ENCODE measurements around the gene STIM1. TPM values are rescaled to one million over a fixed set of nuclear protein-coding genes. Genes with fewer than 3 reads are reported as not detected.

The STIM1 gene
- total and polyA plus RNA-seq, 10 of the 15 experiments (the other 5 are each of a cell fraction or from before 2014, with no cell fraction given): 8.6 to 57.7 (median 29.3) TPM

DNA sequence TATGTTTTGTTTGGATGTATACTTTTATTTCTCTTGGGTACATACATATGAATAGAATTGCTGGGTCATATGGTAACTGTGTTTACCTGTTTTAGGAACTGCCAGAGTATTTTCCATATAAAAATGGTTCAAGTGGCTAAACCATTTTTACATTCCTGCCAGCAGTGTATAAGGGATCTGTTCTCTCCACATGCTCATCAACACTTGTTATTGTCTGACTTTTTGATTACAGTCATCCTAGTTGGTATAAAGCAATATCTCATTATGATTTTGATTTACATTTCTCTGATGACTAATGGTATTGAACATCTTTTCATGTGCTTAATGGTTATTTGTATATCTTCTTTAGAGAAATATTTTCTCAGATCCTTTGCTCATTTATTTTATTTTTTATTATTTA lies 134.9 kb downstream of the STIM1 start:
- ATAC-seq (no peak), FAIRE-seq (no peak), DNase-seq (ENCODE audit: low read depth, low spot score) (no peak)
- H3K9ac ChIP-seq (ENCODE audit: control insufficient read depth, insufficient read depth, low read length): no peak overlapping the region
- H3K27me3 ChIP-seq (replicated peaks in 1 of 2; ENCODE audit: control insufficient read depth in 2 of 2, insufficient read depth in 2 of 2, low read length in 1 of 2): no peaks in the 10 kb centered on the region
- CTCF ChIA-PET: interaction anchor here (0.6 kb wide), 1 partner anchor 66 kb away, joined by 3 read pairs; no protein-coding TSS in a partner anchor
- RAD21 ChIA-PET (ENCODE audit: unreplicated experiment): interaction anchor here (1.0 kb wide), 1 partner anchor 67 kb away, joined by 4 read pairs; no protein-coding TSS in a partner anchor
- TF ChIP-seq, protein P1, sequence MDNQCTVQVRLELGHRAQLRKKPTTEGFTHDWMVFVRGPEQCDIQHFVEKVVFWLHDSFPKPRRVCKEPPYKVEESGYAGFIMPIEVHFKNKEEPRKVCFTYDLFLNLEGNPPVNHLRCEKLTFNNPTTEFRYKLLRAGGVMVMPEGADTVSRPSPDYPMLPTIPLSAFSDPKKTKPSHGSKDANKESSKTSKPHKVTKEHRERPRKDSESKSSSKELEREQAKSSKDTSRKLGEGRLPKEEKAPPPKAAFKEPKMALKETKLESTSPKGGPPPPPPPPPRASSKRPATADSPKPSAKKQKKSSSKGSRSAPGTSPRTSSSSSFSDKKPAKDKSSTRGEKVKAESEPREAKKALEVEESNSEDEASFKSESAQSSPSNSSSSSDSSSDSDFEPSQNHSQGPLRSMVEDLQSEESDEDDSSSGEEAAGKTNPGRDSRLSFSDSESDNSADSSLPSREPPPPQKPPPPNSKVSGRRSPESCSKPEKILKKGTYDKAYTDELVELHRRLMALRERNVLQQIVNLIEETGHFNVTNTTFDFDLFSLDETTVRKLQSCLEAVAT (IDR thresholded peaks at IDR 0.05): no peak
- TF ChIP-seq POLR2A (IDR thresholded peaks at IDR 0.05; ENCODE audit: low read depth, low read length) (no peak), BACH1 (IDR thresholded peaks at IDR 0.05; ENCODE audit: borderline replicate concordance) (no peak), ZNF384 (IDR thresholded peaks at IDR 0.05; ENCODE audit: borderline replicate concordance, low read depth, low read length) (no peak), ATF7 (IDR thresholded peaks at IDR 0.05; ENCODE audit: low read depth) (no peak), ASH2L (IDR thresholded peaks at IDR 0.05; ENCODE audit: borderline replicate concordance, low read depth) (no peak), MEF2B (IDR thresholded peaks at IDR 0.05; ENCODE audit: partially characterized antibody, poor library complexity, severe bottlenecking) (no peak), SP1 (IDR thresholded peaks at IDR 0.05; ENCODE audit: low read depth, low read length) (no peak), SMAD1 (IDR thresholded peaks at IDR 0.05; ENCODE audit: low read depth, partially characterized antibody) (no peak), MXI1 (IDR thresholded peaks at IDR 0.05; ENCODE audit: low read depth, low read length) (no peak), LARP7 (IDR thresholded peaks at IDR 0.05) (no peak), POLR2AphosphoS2 (IDR thresholded peaks at IDR 0.05; ENCODE audit: low read depth, low read length) (no peak), EGR1 (IDR thresholded peaks at IDR 0.05; ENCODE audit: borderline replicate concordance in 1 of 2, low read depth in 2 of 2, low read length in 2 of 2) (no peak), SIN3A (IDR thresholded peaks at IDR 0.05; ENCODE audit: low read depth, low read length) (no peak), POLR2AphosphoS5 (IDR thresholded peaks at IDR 0.05; ENCODE audit: low read length) (no peak)
- TF ChIP-seq, protein P2, sequence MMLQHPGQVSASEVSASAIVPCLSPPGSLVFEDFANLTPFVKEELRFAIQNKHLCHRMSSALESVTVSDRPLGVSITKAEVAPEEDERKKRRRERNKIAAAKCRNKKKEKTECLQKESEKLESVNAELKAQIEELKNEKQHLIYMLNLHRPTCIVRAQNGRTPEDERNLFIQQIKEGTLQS (IDR thresholded peaks at IDR 0.05; ENCODE audit: borderline replicate concordance, extremely low read depth, low read depth, low read length): no peak
- no peak overlapping the region for H2AFZ ChIP-seq (ENCODE audit: control insufficient read depth, low read depth, low read length)
- peaks cover 5% of the 10 kb centered on the region for H3K79me2 ChIP-seq (ENCODE audit: control insufficient read depth, insufficient read depth, low read length)
- SMC1A ChIA-PET (ENCODE audit: uncharacterized antibody, unreplicated experiment): interaction anchor here (0.8 to 1.7 kb wide), 4 partner anchors 67 to 136 kb away, joined by 3 to 8 read pairs (median 4); no protein-coding TSS in a partner anchor
- intact Hi-C loops (cut with micrococcal nuclease; ENCODE audit: unreplicated experiment) (no loop called here), in situ Hi-C loops (cut with MboI) (no loop called here)
- no peak overlapping the region for H3K4me2 ChIP-seq (ENCODE audit: control insufficient read depth, insufficient read depth)
- H3K9me3 ChIP-seq (replicated peaks; ENCODE audit: control insufficient read depth, insufficient read depth, low read length): peaks cover 7% of the 10 kb centered on the region
- H3K36me3 ChIP-seq (ENCODE audit: control insufficient read depth in 2 of 2, insufficient read depth in 2 of 2, low read length in 1 of 2): peaks cover 0 to 3% of the 10 kb centered on the region in 2 experiments; a peak in 1 of 4 replicates
- H3K4me3 ChIP-seq: no peak overlapping the region
- H4K20me1 ChIP-seq (ENCODE audit: control insufficient read depth, insufficient read depth): no peaks in the 10 kb centered on the region
- POLR2A ChIA-PET: interaction anchor here (0.6 to 0.8 kb wide), 2 partner anchors 50 to 76 kb away, joined by 3 read pairs; no protein-coding TSS in a partner anchor
- BruUV-seq (replicated peaks): no TSS peak
- no peak overlapping the region for H3K27ac ChIP-seq (ENCODE audit: control insufficient read depth, insufficient read depth)
- no peaks in the 10 kb centered on the region for H3K4me1 ChIP-seq (ENCODE audit: control insufficient read depth, insufficient read depth, low read length)

All from GM12878 (cell line).